Activated CD8-positive, alpha-beta memory T cell treated with anti-CD3 and anti-CD28 coated beads, Interleukin-2, amount 50 U/mL, for 1 hour (primary cell): Measurements from ENCODE around the gene PDE5A.
"Not testable (repeated sequence)": the region's sequence is repeated elsewhere in the genome, so short reads cannot be mapped to it uniquely, and the experiment has no call there.

Experiments
- DNase-seq: peaks from one replicate; pipeline ENCODE4 v3.0.0-alpha.2; 2020; ENCODE audit errors: extremely low read depth

The PDE5A gene

GRCh38 chr4:119628281-119629141, at the start of gene PDE5A:
Gene PDE5A (minus strand): TSS chr4:119628804. CDS start chr4:119628671, 133 bp downstream.
- DNase-seq, result no peak

- no peak for DNase-seq
These were observed 47.5 kb upstream of the PDE5A start for GRCh38 chr4:119676101-119676500.

DNA sequence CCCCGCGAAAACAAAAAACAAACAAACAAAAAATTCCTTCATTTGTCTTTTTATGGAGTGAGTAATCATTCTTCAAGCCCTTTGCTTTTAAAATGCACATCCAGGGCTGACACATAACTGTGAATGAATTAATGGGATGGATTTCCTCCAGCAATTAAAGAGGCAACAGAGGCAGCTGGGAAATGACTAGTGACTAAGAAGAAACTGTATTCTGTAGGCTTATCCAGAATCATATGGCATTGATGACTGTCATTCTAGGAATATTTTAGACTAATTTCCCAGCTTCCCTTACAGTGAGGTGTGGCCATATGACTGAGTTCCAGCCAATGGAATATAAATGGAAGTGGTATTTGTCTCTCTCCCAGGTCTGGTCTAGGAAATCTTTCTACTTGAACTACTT, 46.8 kb upstream of the PDE5A start:
- DNase-seq, result no peak

DNA sequence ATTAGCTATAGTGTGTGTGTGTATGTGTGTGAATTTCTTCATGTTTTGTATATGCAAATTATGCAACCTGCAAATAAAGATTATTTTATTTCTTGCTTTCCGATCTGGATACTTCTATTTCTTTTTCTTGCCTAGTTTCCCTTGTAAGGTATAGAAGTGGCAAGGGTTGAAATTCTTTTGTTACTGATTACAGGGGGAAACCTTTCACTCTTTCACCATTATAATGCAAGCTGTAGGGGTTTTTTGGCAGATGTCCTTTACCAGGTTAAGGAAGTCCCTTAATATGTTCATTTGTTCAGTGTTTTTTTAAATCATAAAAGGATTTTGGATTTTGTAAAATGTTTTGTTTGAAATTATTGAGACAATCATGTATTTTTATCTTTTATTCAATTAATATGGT, 44.3 kb upstream of the PDE5A start:
- no peak for DNase-seq

- no peak for DNase-seq
These were observed 43.5 kb upstream of the PDE5A start for GRCh38 chr4:119672086-119672485.

DNA sequence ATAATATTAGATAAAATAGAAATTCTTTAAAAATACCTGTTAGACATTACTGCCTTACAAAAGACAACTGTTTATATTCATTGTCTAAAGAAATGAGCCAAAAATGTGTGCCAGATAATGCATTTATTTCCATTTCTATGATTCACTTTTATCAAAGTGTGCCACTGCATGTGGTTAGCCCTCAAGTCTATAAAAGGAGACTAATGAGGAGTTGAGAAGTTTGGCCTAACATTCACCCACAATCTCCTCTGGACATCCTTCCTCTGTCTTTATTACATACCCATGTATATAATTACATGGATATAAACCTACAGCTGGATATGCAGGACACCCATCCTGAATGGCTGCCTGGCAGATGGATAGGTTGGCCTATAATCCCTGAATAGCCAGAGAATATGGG, 42.6 kb upstream of the PDE5A start:
- no peak for DNase-seq

DNA sequence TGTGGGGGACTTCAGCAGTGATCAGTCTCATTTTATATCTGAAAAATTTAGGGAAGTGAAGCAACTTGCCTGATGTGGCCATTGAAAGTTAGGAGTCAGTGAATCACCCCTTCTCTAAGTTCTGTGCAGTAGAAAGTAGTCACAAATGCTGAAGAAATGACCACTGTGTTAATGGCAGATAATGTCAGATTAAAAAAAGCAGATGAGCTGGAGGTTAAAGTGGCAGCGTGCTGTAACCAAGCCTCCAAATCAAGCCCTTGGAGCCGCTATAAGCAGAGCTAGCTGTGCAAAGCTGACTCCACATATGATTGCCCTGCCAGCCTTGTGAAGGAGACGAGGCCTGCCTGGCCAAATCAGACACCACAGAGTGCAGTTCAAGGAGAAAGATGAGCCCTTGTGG, 39.2 kb upstream of the PDE5A start:
- no peak for DNase-seq

- no peak for DNase-seq
These were observed 38.1 kb upstream of the PDE5A start for GRCh38 chr4:119666653-119667091.

- no peak for DNase-seq
These were observed 37.1 kb upstream of the PDE5A start for GRCh38 chr4:119665752-119666151.

GRCh38 chr4:119664168-119664907, 35.7 kb upstream of the PDE5A start:
- no peak for DNase-seq

DNA sequence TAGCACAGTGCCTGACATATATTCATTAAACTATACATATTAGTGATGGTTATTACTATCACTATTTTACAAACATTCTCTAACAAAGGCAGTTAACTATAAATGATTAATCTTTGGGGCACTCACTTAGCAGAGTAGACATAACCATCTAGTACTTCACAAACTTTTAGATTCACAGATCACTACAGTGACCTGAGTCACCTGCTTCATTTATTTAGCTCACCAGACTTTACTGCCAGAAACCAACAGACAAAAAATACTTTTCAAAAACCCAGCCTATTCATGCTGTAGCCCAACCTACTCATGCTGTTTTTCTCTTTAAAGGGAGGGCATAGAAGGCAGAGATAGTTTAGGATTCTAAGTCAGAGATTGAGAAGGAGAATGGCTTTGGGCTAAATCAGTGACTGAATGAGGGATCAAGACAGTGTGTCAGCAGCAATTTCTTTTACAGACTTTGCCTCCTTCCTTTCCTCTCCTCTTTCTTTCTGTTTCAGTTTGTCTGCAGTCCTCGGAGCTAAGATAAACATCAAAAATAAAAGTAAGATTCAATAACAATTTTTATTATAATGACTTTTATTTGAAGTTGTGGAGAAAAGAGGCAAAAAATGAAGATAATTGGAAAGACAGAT, 34.7 kb upstream of the PDE5A start:
- DNase-seq, result no peak

DNA sequence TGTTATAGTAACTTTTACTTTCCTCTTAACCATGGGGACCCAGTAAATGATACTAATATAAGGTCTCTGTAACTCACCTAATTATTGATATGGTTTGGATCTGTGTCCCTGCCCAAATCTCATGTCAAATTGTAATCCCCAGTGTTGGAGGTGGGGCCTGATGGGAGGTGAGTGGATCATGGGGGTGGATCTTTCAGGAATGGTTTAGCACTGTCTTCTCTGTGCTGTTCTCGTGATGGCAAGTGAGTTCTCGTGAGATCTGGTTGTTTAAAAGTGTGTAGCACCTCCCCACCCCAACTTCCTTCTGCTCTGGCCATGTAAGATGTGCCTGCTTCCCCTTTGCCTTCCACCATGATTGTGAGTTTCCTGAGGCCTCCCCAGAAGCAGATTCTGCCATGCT, 34.0 kb upstream of the PDE5A start:
- DNase-seq, result not testable (repeated sequence)

- no peak for DNase-seq
These were observed 32.6 kb upstream of the PDE5A start for GRCh38 chr4:119661231-119661630.

DNA sequence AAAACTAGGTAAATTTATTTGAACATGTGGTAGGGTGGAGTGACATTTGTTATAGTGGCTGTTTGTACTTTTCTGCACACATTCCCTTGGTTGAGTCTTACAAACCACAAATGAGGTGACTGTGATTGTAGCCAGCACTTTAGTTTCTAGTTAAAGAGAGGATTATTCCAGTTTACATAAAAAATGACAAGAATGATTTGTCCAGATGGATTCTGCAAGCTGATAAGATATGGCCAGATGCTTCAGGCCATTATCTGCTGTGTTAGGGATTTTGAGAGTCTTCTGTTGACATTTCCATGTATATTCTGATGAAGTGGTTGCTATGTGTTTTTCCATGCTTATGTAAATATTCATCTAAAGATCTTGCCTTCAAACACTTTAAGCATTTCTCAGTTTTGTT, 31.0 kb upstream of the PDE5A start:
- no peak for DNase-seq

- DNase-seq, result no peak
These were observed 28.6 kb upstream of the PDE5A start for GRCh38 chr4:119657111-119657611.

DNA sequence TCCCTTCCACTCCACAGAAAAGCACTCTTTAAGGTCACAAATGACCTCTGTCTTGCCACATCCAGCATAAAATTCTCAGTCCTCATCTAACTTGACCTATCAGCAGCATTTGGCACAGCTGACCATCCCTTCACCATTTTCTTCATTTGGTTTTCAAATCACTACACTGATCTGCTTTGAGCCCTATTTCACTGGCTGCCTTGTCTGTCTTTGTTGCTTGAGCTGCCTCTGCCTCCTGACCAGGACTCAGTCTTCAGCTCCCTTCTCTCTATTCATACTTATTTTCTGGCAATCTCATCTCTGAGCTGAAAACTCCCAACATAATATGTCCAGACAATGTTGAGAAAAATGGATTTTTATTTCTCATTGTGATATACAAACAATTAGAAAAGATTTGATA, 27.7 kb upstream of the PDE5A start:
- no peak for DNase-seq

DNA sequence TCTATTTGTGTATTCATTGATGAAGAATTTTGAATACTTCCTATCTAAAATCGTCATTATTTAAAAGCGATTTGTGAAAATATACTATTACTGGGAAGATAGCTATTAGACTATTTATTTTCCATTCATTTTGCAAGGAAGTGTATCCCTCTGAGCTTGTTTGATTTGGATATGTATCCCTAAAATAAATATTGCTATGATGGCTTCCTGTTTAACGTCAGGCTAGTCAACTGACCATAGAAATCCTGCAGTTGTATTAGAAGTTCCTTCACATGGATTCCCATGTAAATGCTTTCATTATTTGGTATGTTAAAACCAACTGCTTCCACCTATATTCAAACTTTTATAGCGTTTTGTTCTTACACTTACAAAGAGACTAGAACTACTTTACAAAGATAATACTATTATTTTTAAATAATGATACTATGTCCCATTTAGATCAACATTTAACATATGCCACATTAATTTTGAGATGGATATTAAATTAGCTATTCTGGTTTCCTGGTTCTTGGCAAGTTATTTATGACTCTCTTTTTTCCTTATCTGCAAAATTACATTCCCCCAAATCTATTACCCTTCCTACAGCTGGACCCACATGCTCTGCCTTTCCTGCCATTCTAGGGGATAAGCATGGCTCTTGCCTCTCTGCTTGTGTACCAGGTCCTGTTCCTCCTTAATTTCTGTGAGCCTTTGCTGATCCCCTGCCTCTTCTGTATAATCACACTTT, 26.7 kb upstream of the PDE5A start:
- DNase-seq, result no peak

DNA sequence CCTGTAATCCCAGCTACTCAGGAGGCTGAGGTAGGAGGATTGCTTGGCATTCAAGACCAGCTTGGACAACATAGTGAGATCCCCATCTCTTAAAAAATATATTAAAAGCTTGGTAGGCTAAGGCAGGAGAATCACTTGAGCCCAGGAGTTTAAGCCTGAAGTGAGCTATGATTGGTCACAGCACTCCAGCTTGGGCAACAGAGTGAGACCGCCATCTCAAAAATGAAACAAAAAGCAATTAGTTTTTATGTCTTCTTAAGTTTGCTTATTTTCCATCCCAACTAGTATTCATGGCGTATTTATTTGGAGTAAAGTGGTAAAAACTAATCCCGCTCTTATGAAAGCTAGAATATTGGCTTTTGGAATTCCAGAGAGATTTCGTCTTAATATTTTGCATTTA, 25.4 kb upstream of the PDE5A start:
- no peak for DNase-seq

DNA sequence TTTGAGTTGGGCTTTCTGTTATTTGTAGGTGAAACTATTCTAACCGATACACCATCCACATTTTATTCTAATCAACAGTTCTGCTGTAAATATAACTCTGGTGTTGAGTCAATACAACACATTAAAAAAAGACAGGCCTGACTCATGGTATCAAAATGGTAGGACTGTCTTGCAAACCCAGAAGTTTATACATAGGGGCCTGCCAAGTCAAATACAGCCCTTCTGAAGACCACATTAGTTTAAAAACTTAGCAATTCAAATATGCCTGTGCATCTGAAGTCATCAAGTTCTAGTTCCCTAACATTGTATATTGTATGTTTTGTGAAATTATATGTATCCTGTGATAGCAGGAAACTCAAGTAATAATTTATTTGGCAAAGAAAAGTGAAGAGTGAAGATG, 24.4 kb upstream of the PDE5A start:
- no peak for DNase-seq

DNA sequence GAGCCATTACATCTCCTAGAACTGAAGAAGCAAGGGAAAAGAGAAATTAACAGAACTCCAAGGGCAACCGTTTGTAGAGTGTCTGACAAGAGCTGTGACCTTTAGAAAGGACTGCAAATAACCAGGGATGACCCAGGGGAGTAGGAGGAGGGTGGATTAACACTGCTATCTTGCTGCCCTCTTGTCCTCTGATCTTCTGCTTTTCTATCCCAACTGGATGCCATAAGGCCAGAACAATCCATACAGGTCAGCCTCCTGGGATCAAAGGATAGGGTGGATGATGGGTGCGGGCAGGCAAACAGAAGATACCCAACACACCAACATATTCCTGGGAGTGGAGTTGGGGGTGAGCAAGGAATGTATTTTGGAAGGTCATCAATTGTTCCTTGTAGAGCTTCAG, 19.8 kb upstream of the PDE5A start:
- DNase-seq, result no peak

GRCh38 chr4:119647558-119647957, 19.0 kb upstream of the PDE5A start:
- DNase-seq, result no peak
